Keratinocyte (primary cell): ENCODE results near the gene TLCD1. TPM values are rescaled to one million over a fixed set of nuclear protein-coding genes. Genes with fewer than 3 reads are reported as not detected.

ENCODE experiments used
- DNase-seq: peaks from one replicate; pipeline ENCODE4 v3.0.0-alpha.2; 2011; ENCODE audit warnings: low read depth, missing footprints, low spot score
- FAIRE-seq: peaks from 2 replicates; lab custom pipeline; 2011; peaks lifted over from hg19 to GRCh38; lab: Jason Lieb, UNC
- H2AFZ ChIP-seq: 2 replicates; pipeline ENCODE4 v1.6.0; 2012; ENCODE audit warnings: low read length, control low read depth, inconsistent platforms; ENCODE audit not compliant: control insufficient read depth
- H3K27ac ChIP-seq: 2 replicates; pipeline ENCODE4 v1.5.1; 2011; ENCODE audit warnings: low read length; ENCODE audit not compliant: control insufficient read depth, insufficient read depth
- H3K27me3 ChIP-seq: 3 replicates; pipeline ENCODE4 v1.6.0; 2011; ENCODE audit warnings: low read length; ENCODE audit not compliant: control insufficient read depth, insufficient read depth; ENCODE audit errors: extremely low read depth
- H3K36me3 ChIP-seq, 2 experiments: 2 replicates in 1 of 2; 3 replicates in 1 of 2; pipeline ENCODE4 v1.5.1; 2011; ENCODE audit warnings: low read length in 2 of 2, mild to moderate bottlenecking in 1 of 2; ENCODE audit not compliant: control insufficient read depth in 2 of 2, insufficient read depth in 2 of 2; ENCODE audit errors: extremely low read depth in 1 of 2
- H3K4me1 ChIP-seq: 3 replicates; pipeline ENCODE4 v1.5.1; 2011; ENCODE audit warnings: low read length; ENCODE audit not compliant: control insufficient read depth, insufficient read depth; ENCODE audit errors: extremely low read depth
- H3K4me2 ChIP-seq: 3 replicates; pipeline ENCODE4 v1.6.0; 2011; ENCODE audit warnings: low read depth, low read length; ENCODE audit not compliant: control insufficient read depth, insufficient read depth; ENCODE audit errors: extremely low read depth
- H3K4me3 ChIP-seq, 3 experiments: fragments of 200-600 bp in 1 of 3; sonication (generic) in 1 of 3; 2 replicates in 2 of 3; 3 replicates in 1 of 3; pipeline ENCODE4 v1.5.1; 2011 to 2016; ENCODE audit warnings: low read length in 3 of 3, mild to moderate bottlenecking in 3 of 3, control low read depth in 2 of 3, inconsistent platforms in 1 of 3, low read depth in 1 of 3, mixed read lengths in 1 of 3, mixed run types in 1 of 3, moderate library complexity in 1 of 3; ENCODE audit not compliant: control insufficient read depth in 2 of 3, insufficient read depth in 2 of 3; ENCODE audit errors: extremely low read depth in 1 of 3
- H3K79me2 ChIP-seq: 2 replicates; pipeline ENCODE4 v1.6.0; 2012; ENCODE audit warnings: low read length; ENCODE audit not compliant: control insufficient read depth, insufficient read depth
- H3K9ac ChIP-seq: 3 replicates; pipeline ENCODE4 v1.6.0; 2011; ENCODE audit warnings: low read length; ENCODE audit not compliant: control insufficient read depth, insufficient read depth; ENCODE audit errors: extremely low read depth
- H3K9me1 ChIP-seq: 3 replicates; pipeline ENCODE4 v1.6.0; 2011; ENCODE audit warnings: low read length; ENCODE audit not compliant: control insufficient read depth, insufficient read depth; ENCODE audit errors: extremely low read depth
- H3K9me3 ChIP-seq: 2 replicates; pipeline ENCODE4 v1.5.1; 2012; ENCODE audit warnings: low read depth, low read length; ENCODE audit not compliant: control insufficient read depth
- H4K20me1 ChIP-seq: 3 replicates; pipeline ENCODE4 v1.6.0; 2011; ENCODE audit warnings: low read length; ENCODE audit not compliant: control insufficient read depth, insufficient read depth; ENCODE audit errors: extremely low read depth
- CTCF ChIP-seq, 3 experiments: IDR thresholded peaks in 1 of 3; conservative IDR thresholded peaks in 1 of 3; optimal IDR thresholded peaks in 1 of 3; 2 replicates in 2 of 3; 3 replicates in 1 of 3; pipeline versions ENCODE3 to v1.5.1; 2011; ENCODE audit warnings: low read length in 3 of 3, mild to moderate bottlenecking in 3 of 3, moderate library complexity in 2 of 3, control low read depth in 1 of 3, inconsistent platforms in 1 of 3; ENCODE audit not compliant: insufficient read depth in 2 of 3; ENCODE audit errors: extremely low read depth in 1 of 3
- EZH2 ChIP-seq: IDR thresholded peaks from one replicate; pipeline ENCODE4 v1.6.1; 2012; ENCODE audit warnings: inconsistent platforms, mild to moderate bottlenecking, low read length, moderate library complexity
- dilution Hi-C: fragments of 300-500 bp; cut with MboI; formaldehyde crosslinking; loops from one replicate; pipeline ENCODE4 v1.7.0; 2020; ENCODE audit warnings: low sequenced_read_pairs; ENCODE audit not compliant: extremely low pct_ligation_motif_present
- polyA plus RNA-seq, 5 experiments: library from polyadenylated mRNA; depleted of rRNA in 3 of 5; stranded (reverse) in 3 of 5; stranded (forward) in 1 of 5; unstranded in 1 of 5; fragments of >200 nt; gene quantifications; 1 replicate in 1 of 5; 2 replicates in 3 of 5; 3 replicates in 1 of 5; pipeline versions ENCODE4 v1.2.1 to v1.2.3, GENCODE V29; 2011 to 2012; ENCODE audit warnings: missing spikeins in 2 of 5, low read depth in 1 of 5, low replicate concordance in 1 of 5

Gene TLCD1
- polyA plus RNA-seq, 1 donor (not counting 4 experiments of a cell fraction or from before 2014, with no cell fraction given): 14.0 TPM

GRCh38 chr17:28703552-28704218, 22.3 kb downstream of the TLCD1 start:
- no peak overlapping the region for H2AFZ ChIP-seq

GRCh38 chr17:28702752-28703150, 23.3 kb downstream of the TLCD1 start:
- Histone ChIP-seq H3K9ac (no peak overlapping the region), H3K4me2 (no peak overlapping the region), H3K4me1 (no peaks in the 10 kb centered on the region), H3K36me3 (peaks cover 41 to 49% of the 10 kb centered on the region in 2 experiments), H2AFZ (no peak overlapping the region), H3K79me2 (no peaks in the 10 kb centered on the region), H3K4me3 (no peak overlapping the region), H3K27ac (no peak overlapping the region), H3K9me1 (no peaks in the 10 kb centered on the region), H3K27me3 (no peaks in the 10 kb centered on the region), H4K20me1 (no peaks in the 10 kb centered on the region), H3K9me3 (no peaks in the 10 kb centered on the region)
- FAIRE-seq: no peak
- DNase-seq: no peak
- TF ChIP-seq EZH2 (no peak), CTCF (optimal IDR thresholded peaks at IDR 0.05 in 1 of 3, IDR thresholded peaks at IDR 0.05 in 1 of 3, conservative IDR thresholded peaks at IDR 0.05 in 1 of 3; ENCODE audit: extremely low read depth in 1 of 3, insufficient read depth in 2 of 3, low read length in 3 of 3) (no peak)
- dilution Hi-C loops: no loop called here

More at GRCh38 chr17:28703552-28704218, 22.3 kb downstream of the TLCD1 start:
- no peak for TF ChIP-seq CTCF (optimal IDR thresholded peaks at IDR 0.05 in 1 of 3, IDR thresholded peaks at IDR 0.05 in 1 of 3, conservative IDR thresholded peaks at IDR 0.05 in 1 of 3; ENCODE audit: extremely low read depth in 1 of 3, insufficient read depth in 2 of 3, low read length in 3 of 3)
- no peak for TF ChIP-seq EZH2
- Histone ChIP-seq H3K4me1 (no peaks in the 10 kb centered on the region), H3K9me1 (no peaks in the 10 kb centered on the region), H3K4me3 (no peak overlapping the region), H3K79me2 (no peaks in the 10 kb centered on the region), H3K27ac (no peak overlapping the region), H3K9ac (no peak overlapping the region), H3K4me2 (no peak overlapping the region), H4K20me1 (no peaks in the 10 kb centered on the region), H3K36me3 (peaks cover 33 to 42% of the 10 kb centered on the region in 2 experiments), H3K27me3 (no peaks in the 10 kb centered on the region), H3K9me3 (no peaks in the 10 kb centered on the region)
- FAIRE-seq: no peak
- dilution Hi-C loops: no loop called here
- no peak for DNase-seq
